ENCODE data around the gene DNAJC5.

DNAJC5 gene

GRCh38 chr20:63937596-63937995 is 42.7 kb downstream of the DNAJC5 start:
- H3K4me3 ChIP-seq (ENCODE audit: control insufficient read depth, low read depth, low read length): no peak overlapping the region
- TF ChIP-seq CTCF (conservative IDR thresholded peaks at IDR 0.05; ENCODE audit: control insufficient read depth, insufficient read depth, low read depth, low read length): no peak
- peak; percentile 25 for DNase-seq (ENCODE audit: low read depth)

GRCh38 chr20:63939061-63939935 is 44.4 kb downstream of the DNAJC5 start:
- H3K4me3 ChIP-seq (ENCODE audit: control insufficient read depth, low read depth, low read length): no peak overlapping the region
- TF ChIP-seq CTCF (conservative IDR thresholded peaks at IDR 0.05; ENCODE audit: control insufficient read depth, insufficient read depth, low read depth, low read length): no peak
- DNase-seq (ENCODE audit: low read depth): no peak

- no peak for TF ChIP-seq CTCF (conservative IDR thresholded peaks at IDR 0.05; ENCODE audit: control insufficient read depth, insufficient read depth, low read depth, low read length)
- DNase-seq (ENCODE audit: low read depth): no peak
- H3K4me3 ChIP-seq (ENCODE audit: control insufficient read depth, low read depth, low read length): no peak overlapping the region
Observed at GRCh38 chr20:63940071-63940471, 45.1 kb downstream of the DNAJC5 start.

- H3K4me3 ChIP-seq (ENCODE audit: control insufficient read depth, low read depth, low read length): no peak overlapping the region
Observed at GRCh38 chr20:63940472-63941266, 45.7 kb downstream of the DNAJC5 start.

GRCh38 chr20:63941282-63942081 is 46.6 kb downstream of the DNAJC5 start:
- no peak for TF ChIP-seq CTCF (conservative IDR thresholded peaks at IDR 0.05; ENCODE audit: control insufficient read depth, insufficient read depth, low read depth, low read length)
- H3K4me3 ChIP-seq (ENCODE audit: control insufficient read depth, low read depth, low read length): no peak overlapping the region
- DNase-seq (ENCODE audit: low read depth): peak; percentile 23

More at GRCh38 chr20:63940472-63941266, 45.7 kb downstream of the DNAJC5 start:
- DNase-seq (ENCODE audit: low read depth): no peak
- TF ChIP-seq CTCF (conservative IDR thresholded peaks at IDR 0.05; ENCODE audit: control insufficient read depth, insufficient read depth, low read depth, low read length): no peak

GRCh38 chr20:63942250-63942951 is 47.5 kb downstream of the DNAJC5 start:
- no peak for TF ChIP-seq CTCF (conservative IDR thresholded peaks at IDR 0.05; ENCODE audit: control insufficient read depth, insufficient read depth, low read depth, low read length)
- peak; percentile 20 for DNase-seq (ENCODE audit: low read depth)
- no peak overlapping the region for H3K4me3 ChIP-seq (ENCODE audit: control insufficient read depth, low read depth, low read length)
